HG03025 (cell line): ENCODE results near the gene MELTF.

ENCODE experiments used
- ATAC-seq: cut with Tn5 transposase; IDR thresholded peaks from one replicate; pipeline ENCODE4 v1.9.1; 2021; ENCODE audit warnings: mild to moderate bottlenecking, moderate library complexity; ENCODE audit not compliant: unreplicated experiment, low FRiP score

MELTF gene

DNA sequence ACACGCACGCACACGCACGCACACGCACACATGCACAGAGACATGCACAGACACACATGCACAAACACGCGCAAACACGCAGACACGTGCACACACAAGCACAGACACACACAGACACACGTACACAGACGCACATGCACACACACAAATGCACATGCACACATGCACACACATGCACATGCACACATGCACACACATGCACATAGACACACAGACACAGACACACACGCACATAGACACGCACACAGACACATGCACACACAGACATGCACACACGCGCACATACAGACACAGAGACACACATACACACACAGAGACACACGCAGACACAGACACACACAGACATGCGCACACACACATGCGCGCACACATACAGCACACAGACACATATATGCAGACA, 34.6 kb downstream of the MELTF start:
- ATAC-seq: no peak

DNA sequence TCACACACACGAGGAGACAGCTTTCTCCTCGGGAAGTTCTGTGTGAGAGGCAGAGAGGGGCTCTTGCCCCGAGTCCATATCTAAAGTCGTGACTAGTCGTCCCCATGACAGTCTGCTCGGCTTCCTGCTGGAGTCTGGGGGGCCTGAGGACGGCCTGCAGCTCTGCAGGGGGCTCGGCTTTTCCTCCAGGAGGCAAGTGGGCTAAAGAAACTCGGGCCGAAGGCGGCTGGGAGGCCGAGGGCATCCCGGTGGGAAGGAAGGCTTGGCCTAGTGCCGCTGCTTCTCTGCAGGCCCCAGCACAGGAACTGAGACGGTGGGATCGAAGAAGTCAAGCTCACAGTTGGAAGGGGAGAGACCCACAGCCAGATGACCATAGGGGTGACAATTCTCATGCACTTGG, 35.6 kb downstream of the MELTF start:
- no peak for ATAC-seq

DNA sequence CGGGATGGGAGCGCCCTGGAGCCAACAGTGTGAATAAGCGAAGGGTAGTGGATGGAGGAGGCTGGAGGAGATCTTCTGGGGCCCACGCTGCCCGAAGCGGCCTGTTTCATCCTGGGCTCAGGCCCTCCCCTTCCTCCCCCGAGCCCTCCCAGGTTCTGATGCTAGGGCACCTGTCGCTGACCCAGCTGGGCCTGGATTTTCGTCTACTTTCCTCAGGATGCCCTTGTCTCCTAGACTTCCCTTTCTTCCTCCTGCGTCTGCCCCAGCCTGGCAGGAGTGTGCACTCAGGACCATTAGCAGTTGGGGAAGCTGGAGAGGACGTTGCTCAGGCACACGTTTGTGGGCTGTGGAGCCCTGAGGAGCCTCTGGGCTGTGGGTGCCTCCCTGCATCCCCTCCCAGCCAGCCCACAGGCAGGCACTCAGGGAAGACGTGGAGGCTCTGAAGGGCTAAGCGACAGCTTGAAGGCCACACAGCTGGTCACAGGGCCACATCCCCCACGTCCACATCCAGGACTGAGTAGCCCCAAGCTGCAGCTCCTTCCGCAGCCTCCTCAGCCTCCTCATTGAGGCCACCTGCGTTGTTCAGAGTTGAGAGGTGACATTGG, 37.1 kb downstream of the MELTF start:
- no peak for ATAC-seq

DNA sequence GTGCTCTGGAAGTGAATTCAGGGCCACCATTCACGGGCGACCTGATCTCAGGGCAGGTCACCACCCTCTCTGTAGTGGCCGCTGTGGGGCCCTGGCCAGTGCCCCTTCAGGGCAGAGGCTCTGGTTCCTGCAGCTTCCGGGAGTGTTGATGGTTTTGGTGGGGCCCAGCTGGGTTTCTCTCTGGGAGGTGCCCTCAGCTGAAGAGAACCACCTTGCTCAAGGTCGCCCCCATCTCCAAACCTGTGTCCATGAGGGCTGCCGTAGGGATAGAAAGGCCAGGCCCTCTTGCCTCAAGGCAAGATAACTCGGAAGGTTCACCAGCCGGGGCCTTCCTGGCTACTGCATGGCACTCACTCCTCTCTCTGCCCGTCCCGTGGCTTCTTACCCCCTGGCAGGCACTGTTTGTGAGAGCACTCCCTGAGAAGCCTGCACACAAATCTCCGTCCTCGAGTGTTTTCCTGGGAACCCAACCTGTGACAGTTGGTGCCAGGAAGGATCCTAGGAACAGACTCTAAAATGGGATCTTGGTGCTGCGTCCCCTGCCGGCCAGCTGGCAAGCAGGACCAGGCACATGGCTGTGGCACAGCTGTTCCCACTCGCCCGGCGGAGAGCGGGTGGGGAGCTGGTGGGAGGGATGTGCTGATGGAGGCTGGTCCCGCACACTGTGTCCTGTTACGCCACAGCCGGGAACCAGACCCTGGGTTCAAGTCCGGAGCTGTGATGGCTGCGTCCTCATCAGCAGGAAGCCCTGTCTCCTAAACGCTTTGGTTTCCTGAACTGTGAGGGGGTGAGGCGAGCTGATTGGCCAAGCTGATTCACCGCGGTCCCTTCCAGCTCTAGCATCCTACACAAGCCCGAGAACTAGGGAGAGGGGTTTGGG, 37.8 kb downstream of the MELTF start:
- no peak for ATAC-seq

DNA sequence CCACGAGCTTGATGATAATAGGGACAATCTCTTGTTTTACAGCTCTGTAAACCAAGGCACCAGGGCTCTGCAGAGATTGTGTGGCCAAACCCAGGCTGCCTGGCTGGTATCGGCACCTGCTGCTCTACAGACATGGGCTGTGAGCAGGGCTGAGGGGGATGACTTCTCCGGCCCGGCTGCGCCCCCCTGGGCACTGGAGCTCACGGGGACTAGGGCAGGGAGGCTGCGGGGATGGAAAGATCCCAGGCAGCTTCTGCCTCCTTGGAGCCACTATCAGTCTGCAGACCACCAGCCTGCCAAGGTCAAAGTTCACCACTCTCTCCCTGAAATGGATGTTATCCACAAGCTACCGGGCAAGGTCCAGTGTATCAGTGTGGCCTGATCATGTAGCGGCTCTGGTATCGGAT, 39.0 kb downstream of the MELTF start:
- no peak for ATAC-seq

GRCh38 chr3:196989721-196990262, 39.8 kb downstream of the MELTF start:
- ATAC-seq: no peak

DNA sequence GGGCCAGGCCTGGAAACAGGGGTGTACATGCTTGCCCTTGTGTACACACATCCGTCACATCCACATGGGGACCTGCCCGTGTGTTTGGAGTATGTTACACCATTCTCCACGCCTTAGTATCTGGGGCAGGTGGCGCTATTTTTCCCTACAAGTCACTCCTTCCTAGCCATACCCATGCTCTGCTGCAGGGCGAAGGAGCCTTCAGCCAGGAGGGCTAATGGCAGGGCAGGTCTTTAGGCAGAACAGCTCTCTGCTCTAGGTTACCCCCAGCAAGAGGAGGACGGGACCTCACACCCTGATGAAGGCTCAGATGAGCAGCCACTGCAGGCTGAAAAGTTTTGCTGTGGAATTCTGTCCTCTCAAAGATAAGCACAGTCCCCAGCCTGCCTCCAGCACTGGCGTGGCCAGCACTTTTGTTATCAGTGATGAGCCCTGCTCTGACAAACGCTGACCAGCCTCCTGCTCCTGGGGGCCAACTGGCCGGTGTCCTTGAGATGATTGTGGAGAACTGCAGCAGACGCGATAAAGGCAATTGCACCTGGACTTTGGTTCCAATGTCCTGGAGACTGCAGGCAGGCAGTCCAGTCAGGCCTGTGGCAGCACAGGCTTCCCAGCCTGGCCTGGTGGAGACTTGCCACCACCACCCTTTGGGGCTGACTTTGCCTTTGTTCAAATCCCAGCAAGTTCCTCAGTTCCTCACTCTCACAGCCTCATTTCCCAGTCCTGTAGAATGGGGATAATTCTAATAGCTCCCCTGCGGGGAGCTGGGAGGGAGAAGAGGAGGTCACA, 41.2 kb downstream of the MELTF start:
- no peak for ATAC-seq

DNA sequence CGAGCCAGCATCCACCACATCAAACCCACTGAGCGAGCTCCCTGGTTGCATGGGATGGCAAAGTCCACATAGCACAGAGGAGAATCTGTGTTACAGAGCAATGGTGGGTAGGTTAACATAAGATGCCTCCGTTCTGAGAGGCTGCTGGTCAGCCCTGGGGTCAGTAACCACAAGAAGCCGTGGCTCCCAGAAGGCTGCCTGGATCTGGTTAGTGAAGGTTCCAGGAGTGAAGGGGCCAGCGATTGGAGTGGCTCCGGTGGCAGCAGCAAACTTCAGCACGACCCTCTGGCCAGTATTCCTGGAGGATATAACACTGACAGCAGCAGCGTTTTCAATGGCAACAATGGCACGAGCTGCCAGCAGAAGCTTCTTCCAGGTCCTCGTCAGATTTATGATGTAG, 42.6 kb downstream of the MELTF start:
- ATAC-seq: no peak

DNA sequence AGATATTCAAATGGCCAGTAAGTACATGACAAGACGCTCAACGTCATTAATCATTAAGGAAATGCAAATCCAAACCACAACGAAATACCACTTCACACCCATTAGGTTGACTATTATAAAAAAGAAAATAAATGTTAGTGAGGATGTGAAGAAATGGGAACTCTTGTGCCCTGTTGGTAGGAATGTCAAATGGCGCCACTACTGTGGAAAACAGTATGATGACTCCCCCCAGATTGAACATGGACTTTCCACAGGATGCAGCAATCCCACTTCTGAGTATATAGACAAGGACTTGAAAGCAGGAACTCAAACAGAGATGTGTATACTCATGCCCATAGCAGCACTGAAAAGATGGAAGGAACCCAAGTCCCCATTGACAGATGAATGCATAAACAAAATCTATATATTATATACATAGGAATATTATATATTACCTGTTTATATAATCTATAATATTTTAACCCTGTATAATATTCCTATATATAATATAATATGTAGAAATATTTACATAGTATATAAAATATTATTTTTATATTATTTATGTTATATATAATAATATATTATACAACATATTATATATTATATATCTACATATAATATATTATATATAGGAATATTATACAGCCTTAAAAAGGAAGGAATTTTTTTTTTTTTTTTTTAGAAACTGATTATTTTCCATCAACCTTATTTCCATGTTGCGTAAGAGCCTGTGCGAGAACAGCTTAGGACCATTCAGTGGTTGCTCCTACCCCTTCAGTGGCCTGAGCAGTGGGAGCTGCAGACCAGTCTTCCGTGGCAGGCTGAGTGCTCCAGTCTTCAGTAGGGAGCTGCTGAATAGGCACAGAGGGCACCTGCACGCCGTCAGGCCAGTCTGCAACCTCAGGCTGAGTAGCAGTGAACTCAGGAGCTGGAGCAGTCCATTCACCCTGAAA, 43.4 kb downstream of the MELTF start:
- ATAC-seq: no peak

DNA sequence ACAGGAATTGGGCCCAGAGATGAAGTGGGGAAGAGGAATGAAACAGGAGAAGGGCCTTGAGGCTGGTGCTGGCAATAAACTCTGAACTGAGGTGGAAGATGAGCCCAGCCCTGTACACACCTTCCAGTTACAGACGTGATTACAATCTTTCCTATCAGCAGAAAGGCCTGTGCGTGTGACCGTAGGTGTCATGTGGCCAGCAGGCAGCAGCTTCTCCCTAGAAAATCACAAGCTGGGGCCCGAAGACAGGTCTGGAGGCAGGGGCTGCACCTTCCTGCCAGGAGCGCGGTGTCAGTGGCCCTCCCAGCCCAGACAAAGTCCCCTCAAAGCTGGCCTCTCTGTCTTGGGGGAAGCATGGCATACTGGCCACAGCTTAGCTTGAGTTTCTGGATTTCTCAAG, 44.3 kb downstream of the MELTF start:
- ATAC-seq: no peak

DNA sequence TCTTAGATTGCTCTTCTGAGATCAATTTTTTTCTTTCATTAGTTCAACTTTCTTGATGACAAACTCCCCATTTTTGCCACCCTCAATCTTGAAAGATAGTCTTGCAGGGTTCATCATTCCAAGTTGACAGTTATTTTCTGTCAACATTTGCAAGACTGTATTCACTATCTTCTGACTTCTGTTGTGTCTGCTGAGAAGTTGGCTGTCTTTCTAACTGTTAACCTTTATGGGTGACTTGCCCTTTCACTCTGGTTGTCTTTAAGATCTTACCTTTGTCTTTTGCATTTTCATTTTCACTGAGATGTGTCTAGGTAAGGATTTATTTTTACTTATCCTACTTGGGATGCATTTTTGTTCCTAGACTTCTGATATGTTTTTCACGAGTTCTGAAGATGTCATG, 46.4 kb downstream of the MELTF start:
- no peak for ATAC-seq

DNA sequence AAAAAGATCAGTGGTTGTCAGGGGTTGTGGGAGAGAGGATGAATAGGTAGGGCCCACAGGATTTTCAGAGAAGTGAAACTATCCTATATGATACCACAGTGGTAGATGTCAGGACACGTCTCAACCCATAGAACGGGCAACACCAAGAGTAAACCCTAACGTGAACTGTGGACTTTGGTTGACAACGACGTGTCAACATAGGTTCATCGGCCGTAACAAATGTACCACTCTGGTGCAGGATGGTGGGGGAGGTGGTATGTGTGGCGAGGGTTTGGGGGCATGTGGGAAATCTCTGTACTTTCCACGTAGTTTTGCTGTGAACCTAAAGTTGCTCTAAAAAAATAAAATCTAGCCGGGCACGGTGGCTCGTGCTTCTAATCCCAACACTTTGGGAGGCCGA, 48.0 kb downstream of the MELTF start:
- ATAC-seq: no peak

DNA sequence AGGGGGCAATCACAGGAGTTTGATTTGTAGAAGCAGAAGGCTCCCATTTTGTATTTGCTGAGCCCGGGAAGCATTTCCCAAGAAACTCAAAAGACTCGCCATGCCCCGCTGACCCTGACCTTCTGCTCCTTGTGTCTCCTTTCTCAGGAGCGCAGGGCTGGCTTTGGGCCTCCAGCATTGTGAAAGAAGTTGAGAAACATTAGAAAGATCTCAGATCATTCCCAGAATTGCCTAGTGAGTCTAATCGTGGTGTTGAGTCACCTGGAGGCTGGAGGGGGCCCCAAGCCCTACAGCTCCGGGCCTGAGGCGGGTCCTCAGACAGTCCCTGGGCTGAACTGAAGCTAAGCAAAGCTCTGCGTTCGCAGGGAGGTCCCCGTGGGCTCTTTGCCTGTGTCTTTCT, 50.1 kb downstream of the MELTF start:
- no peak for ATAC-seq

DNA sequence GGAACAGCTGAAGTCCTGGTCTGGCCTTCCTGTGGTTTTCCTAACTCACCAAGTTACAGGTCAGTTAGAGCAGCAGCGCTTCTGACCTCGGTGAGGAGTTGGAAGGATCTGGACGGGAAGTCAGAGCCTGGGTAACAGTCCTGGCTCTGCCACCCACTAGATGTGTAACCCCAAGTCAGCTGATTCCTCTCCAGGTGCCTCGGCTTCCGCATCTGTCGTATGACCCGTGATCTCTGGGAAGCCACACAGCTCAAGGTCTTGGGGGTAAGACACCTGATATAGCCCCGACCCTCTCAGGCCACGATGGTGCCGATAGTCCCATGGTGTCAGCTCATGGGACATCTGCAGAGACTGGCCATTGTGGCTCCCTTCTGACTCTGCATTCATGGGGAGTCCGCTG, 52.7 kb downstream of the MELTF start:
- no peak for ATAC-seq

DNA sequence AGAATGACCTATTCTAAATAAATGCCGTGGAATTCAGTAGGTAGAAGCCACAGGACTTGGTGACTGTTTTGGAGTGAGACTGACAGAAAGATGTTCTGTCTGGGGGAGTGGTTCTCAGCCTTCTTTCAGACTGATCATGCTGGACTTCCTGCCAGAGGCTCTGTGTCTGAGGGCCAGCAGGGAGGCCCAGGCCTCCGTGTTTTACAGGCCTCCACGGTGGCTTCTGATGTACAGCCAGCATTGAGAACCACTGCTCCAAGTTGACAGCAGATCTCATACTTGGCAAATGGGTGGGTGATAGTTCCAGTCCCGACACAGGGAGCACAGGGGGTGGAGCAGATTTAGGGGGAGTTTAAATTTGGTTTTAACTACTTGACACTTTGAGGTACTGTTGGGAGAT, 54.3 kb downstream of the MELTF start:
- ATAC-seq: no peak

DNA sequence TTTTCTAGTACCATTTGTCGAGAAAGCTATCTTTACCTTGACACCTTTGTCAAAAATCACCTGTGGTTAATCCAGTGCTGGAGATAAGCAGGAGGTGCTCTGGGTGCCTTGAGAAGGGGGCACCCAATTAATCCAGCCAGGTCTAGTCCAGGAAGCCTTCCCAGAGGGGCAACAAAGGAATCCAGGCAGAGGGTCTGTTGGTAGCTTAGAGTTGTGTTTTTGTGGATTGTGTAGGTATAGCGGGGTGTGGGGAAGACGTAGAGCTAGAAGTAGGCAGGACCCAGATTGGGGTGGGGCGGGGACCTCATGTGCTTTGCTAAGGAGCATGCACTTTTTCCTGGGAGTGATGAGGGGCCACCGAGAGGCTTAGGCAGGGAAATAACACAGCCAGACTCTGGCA, 55.0 kb downstream of the MELTF start:
- no peak for ATAC-seq

DNA sequence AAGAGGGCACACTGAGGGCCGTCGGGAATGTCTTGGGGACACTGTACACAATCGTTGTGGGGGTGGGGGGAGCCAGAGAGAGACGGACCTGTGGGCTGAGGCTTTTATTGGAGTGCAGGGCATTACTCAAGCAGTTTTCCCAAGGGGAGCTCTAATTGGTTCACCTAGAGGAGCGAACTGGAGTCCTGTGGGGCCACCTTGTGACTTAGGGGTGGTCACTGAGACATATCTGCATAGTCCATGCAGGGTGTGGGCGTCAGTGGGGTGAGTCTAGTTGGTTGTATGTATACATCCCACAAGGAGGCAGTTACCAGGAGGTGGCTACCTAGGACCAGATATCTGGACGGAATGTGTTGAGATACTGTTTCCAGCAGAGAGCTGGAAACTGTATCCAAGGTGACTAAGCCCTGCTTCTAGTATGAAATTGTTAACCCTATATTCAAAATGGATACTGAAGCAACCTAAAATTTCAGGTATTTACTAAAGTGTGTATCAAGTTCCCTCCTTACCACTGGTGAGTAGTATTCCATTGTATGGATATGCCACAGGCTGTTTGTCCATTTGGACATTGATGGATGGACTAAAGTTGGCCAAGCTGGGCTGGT, 58.4 kb downstream of the MELTF start:
- ATAC-seq: no peak

- no peak for ATAC-seq
These were observed 59.0 kb downstream of the MELTF start for GRCh38 chr3:196970547-196971093.
